Colon (tissue), 2 donors: ENCODE measurements around the gene COPE.

Experiments used
- FAIRE-seq: peaks from 2 replicates; lab custom pipeline; 2012; peaks lifted over from hg19 to GRCh38; lab: Jason Lieb, UNC
- donor health status: control.
- donor health status: control.

Gene COPE

DNA sequence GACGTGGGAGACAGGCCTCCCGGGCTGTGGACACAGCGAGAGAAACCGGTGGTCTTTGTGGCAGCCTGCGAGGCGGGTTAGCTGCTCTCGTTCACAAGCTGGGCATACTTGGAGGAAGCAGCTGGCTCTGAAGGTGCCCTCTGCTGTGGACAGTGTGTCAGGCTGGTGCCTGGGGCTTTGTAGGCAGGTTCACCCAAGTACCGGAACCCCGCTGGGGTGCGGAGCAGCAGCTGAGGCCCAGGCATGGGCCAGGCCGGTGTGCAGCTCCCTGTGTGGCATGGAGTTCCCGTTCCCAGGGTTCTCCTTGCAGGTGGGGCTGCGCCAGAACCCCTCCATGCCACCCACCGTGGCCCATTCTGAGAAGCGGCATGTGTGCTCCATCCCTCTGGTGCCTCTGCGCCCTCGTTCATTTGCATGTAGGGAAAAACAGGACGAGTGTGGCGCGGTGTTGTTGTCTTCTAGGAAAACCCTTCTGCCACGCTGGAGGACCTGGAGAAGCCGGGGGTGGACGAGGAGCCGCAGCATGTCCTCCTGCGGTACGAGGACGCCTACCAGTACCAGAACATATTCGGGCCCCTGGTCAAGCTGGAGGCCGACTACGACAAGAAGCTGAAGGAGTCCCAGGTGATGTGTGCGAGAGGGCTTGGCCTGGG lies 67.4 kb downstream of the COPE start:
- no peak for FAIRE-seq

- FAIRE-seq = no peak
Observed at GRCh38 chr19:18850471-18851375, 68.5 kb downstream of the COPE start.

- no peak for FAIRE-seq
Observed at GRCh38 chr19:18849838-18850400, 69.3 kb downstream of the COPE start.
